T-helper 1 cell (primary cell): ENCODE results near the gene OLFML1.
"Not testable (repeated sequence)": the region's sequence is repeated elsewhere in the genome, so short reads cannot be mapped to it uniquely, and the experiment has no call there.

Experiments
- DNase-seq, 5 donors: peaks; one replicate each; pipeline ENCODE4 v3.0.0-alpha.2; 2012 to 2020

OLFML1 gene

DNA sequence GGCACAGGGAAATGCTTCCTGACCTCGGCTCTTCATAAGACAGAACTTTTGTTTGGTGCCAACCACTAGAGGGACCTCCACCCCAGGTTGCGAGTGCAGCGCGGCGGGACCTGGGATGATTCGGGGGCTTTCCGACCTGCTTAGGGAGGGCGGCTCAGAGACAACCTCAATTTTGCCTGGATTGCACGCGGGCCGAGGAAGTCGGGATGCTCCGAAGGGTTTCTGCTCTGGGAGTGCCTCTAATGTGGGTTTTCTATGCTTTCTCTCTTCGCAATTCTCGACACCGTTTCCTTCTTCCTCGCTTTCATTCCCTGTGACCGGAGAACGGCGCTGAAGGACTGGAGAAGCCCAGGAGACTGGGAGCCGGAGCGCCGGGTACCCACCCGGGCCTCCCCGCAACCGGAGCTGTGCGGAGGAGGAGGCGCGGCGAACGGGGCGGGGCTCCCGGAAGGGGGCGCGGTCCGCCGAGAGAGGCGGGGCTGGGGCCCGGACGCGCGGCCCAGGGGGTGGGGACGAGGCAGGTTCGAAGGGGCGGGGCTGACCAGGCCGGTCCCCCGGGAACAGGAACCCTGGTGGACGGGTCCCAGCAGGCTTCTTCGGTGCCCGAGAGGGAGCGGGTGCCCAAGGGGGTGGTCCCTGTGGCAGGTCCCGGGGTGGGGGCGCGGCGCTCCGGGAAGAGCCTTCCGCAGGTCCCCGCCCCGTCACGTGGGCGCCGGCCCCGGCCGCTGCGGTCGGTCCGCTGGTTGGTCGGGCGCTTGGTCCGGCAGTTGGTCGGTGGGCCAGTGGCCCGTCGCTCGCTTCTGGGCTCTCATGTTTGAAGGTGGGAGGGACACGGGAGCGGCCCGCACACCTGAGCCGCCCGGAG is 28.2 kb downstream of the OLFML1 start, which contains the start of gene PPFIBP2:
PPFIBP2 (plus strand) TSS at position 766 of the 865 bp plus-strand sequence. CDS start 35,477 bp downstream, outside the sequence.
- peak; percentile 67 to 78 (median 75) for DNase-seq

DNA sequence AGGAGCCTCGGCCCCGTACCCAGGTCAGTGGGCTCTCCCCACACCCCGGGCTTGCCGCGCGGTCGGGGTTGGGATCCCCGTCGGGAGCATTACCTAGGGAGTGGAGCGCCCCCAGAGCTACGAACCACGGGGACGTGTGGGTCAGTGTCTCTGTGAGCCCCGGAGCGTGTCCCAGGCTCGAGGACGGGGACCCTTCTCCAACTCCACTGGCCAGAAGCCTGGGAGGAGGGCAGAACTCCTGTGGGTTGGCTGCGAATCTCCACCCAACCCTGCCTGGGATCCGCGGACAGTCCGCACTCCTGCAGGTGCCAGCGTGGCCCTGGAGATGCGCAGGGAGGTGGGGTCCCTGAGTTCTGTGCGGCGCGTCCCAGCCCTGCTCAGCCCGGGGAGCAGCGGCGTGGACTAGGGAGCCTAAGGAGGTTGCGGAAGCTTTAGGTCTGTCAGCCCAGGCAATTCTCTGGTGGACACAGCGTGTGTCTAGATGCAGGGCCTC is 28.8 kb downstream of the OLFML1 start:
- peak in 1 of 5 donors; percentile 13 for DNase-seq

DNA sequence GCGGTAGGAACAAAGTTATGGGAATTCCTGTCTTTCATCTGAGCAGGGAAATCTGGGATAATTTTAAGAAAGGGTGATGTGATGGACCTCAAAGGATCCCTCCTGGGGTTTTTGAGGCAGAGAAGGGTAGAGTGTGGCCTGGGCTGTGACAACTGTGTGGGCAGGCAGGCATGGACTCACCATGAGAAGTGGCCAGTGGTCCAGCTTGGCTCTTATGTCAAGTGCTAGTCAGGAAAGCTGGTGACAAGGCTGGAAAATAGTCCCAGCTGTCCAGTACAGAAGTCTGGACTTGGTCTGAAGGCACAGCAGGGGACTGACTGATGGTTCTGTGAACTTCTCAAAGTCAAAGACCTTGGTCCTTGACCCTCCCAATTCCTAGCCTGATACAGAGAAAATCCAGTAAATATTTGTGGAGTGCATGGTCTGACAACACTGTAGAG is 30.2 kb downstream of the OLFML1 start:
- no peak for DNase-seq

DNA sequence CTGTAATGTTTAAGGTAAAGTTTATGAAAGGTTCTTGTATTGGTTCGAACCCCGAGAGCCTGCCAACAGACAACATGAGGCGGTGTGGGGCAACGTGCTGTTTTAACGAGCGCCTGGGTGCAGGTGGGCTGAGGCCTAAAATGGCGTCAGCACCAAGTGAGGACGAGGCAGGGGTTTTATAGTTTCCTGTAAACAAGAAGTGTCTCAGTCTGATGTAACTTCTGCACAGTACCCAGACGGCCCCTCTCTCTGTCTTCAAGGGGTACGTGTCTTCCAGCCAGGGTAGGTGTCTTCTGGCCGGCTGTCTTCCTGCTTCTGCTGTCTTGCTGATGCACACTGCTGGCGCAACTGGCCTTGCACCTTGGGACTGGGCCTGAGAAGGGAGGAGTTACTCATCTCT is 31.2 kb downstream of the OLFML1 start:
- DNase-seq: no peak

DNA sequence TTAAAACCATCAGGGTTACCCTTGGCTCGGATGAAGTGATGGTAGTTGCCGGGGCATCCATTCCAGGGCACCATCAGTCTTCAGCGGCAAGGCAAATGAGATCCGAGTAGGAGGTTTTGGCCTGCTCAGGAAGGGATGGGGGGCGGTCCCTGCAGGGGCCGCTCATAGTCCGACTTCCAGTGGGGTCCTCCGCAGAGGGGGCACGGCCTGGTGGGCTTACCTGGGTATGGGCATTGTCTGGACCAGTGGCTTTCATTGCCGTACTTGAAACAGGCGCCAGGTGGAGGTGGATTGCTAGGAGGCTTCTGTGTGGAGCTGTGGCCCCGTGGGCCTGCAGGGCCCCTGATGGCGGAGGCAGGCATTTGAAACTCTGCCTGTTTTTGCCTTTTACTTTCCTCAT is 32.4 kb downstream of the OLFML1 start:
- DNase-seq: not testable (repeated sequence)

DNA sequence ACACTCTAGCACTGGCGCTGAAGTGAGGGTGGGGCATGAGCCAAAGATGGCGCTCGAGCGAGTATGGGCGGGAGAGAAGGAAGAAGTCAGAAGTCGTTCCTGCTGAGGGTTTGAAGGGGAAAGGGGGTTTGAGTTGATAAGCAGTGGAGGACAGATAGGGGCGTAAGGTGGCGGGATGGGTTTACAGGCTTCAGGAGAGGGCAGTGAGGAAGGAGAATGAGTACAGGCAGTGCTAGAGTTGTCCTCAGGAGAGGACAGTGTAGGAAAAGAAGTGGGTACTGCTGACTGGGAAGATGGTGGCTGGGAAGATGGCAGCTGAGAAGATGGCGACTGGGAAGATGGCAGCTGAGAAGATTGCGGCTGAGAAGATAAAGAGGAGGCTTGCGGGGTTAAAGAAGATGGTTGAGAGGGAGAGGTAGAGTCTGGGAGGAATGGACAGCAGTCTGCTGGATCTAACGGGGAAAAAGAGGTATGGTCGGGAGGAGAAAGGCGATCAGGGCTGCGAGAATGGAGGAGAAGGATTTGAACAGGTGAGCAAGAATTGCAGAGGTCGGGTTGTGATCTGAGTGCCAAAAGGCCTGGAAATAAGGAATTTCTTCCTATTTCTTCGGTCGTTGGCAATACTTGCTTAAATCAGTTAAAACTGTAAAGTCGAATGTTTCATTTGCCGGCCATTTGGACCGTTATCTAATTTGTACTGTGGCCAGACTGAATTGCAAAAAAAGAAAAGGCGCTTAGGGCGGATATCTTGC is 33.7 kb downstream of the OLFML1 start:
- DNase-seq: no peak

DNA sequence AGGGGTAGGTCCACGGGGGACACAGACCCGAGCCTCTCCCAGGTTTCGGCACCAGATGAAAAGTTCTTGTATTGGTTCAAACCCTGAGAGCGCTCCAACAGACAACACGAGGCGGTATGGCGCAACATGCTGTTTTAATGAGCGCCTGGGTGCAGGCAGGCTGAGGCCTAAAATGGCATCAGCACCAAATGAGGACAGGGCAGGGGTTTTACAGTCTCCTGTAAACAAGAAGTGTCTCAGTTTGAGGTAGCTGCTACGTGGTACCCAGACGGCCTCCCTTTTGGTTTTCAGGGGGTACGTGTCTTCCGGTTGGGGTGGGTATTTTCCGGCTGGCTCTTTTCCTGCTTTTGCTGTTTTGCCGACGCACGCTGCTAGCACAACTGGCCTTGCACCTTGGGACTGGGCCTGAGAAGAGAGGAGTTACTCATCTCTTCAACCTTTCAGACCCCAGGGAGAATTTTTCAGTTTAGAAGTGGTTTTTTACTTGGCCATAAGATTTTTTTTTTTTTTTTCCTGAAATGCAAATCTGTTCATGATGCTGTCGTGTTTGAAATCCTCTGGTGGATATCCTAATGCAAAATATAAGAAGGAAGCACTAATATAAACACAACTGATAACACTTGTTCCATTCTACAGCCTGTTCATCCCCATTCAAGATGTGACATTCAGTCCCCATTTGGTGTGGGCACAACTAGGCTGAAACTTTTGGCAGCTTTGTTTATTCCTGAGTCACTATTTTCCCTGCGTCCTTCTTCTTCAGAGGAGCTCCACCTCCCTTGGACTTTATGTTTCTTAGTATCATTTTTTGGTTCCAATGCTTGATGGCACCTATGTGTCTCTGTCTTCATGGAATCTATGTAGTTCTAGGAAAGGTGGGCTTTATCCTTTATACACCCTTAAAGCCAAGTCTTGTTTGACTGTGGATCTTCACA is 35.0 kb downstream of the OLFML1 start:
- no peak for DNase-seq

DNA sequence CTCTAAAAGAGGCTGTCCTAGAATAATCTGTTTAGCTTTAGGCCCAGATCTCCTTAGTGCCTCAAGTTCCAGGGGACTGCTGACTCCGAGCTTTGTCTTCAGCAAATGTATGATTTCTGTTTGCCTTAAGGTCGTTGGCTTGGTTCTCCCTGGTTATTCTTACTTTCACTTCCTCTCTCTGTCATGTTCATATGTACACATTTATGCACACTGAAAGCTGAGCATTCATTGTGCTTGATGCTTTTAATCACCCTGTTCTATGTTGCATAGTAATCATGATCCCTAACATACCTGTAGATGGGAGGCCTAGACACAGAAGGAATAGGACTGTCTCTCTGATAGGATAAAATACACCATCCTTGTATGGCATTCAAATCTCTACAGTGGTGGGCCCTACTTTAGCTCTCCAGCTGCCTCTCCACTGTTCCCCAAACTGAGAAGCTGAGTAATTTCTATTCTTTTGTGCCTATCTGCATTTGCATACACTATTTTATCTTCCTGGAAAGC is 35.7 kb downstream of the OLFML1 start:
- peak in 1 of 5 donors; percentile 10 for DNase-seq

DNA sequence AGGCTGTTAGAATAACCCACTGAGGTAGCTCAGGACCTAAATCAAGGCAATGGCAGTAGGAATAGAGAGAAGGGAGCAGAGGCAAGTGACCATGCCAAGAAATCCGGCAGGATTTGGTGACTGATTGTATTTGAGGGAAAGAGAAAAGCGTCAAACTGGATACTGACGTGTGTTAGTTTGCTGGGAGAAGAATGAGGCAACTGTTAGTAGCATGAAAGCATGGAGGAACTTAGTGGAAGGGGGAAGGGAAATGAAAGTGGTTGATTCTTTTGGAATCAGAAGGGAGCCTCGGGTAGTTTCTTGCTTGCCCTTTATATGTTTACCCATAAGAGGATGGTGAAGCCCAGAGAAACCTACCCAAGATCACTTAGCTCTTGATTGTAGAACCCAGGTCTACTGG is 36.8 kb downstream of the OLFML1 start:
- no peak for DNase-seq

DNA sequence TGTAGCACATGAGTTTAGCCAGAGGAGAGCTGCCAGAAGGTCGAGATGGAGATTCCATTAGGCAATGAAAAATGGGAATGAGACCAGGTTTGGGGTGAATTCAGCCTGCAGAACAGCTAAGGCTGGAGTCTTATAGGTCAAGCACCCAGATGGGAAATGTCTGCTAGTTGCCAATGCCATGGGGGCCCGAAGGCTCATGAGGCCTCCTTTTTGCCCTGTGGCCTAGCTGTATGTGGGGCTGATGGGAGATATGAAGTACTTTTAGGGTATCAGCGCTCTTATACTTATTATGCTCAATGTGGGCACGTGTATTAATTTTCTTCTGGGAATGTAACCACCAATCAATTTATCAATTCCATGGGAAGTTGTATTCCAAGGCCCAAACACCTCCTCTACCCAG is 37.2 kb downstream of the OLFML1 start:
- DNase-seq: no peak

DNA sequence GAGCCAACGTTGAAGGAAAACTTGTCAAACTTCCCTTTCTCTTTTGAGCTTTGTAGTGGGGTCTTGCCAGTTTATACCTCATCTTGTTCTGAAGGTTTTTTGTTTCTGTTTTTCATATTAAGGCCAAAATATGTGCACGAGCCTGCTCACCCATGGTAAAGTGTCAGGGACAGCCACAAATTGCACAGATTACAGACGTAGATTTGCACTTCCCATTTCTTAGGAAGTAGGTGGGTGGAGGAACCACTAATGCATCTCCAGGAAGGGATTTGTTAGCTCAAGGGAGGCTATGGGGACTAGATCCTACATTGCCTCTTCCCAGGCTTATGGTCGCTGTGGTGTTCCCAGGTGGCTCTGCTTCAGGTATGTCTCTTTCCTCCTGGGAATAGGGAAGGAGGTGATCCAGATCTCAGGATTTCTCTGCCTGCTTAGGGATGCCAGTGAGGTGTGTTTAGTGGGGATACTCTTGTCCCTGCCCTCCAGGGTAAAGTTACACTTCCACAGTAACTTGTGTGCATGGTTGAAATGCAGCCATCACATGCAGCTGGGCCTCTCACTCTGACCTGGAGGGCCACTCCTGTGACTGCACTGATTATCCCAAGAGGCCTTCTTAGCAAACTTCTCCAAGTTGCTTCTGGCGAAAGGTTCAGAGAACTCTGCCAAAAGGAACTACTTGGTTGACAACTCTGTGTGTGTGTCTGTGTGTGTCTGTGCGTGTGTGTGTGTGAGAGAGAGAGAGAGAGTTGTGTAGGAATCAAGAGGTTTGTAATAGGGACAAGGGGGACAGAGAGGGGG is 38.3 kb downstream of the OLFML1 start:
- DNase-seq: no peak

DNA sequence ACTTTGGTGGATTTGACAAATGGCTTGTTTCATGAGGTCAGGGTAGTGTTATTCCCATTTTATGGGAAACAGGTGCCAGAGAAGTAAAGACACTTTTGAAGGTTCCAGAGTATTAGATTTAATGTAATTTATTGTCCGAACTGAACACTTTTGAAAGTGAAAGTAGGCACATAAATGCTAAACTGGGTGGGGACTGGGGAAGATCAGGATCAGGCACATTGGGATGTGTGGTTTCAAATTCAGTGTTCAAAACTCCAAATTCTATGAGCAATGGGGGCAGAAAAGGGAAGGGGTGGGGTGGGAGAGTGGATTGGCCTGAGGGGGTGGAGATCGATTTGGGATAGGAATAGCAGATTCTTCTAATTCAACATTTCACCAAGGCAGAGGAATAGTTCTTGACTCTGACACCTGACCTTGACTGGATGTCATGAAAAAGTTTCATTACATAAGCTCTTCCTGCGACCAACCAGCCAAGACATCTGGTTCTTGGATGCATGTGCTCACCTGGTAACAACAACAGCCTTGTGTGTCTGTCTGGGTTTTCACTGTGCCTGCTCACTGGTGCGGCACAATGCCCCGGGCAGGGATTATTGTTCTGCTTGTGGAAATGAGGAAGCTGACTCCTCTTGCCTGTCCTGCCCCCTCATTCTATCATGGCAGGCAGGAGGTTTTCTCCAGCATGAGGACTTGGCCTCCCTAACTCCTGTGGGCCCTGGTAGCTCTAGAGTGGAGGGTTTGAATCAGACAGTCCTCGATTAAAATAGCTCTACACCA is 39.3 kb downstream of the OLFML1 start:
- no peak for DNase-seq

DNA sequence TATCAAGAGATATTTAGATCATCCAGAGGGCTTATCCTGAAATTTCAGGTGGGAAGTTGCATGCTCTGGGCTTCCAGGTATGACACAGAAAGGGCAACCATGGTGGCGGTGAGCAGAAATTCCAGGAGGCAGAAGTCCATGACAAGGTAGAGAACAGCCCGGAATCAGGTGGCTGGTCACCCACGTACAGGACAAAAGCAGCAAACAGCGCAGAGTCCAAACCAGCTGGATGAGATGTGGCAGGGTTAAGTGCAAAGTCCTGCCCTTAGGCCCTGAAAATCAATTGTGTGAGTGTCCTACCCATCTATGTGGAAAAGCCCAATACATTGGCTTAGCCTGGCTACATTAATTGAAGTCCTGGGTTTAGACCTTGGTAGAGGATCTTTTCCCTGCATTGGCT is 40.1 kb downstream of the OLFML1 start:
- DNase-seq: no peak

DNA sequence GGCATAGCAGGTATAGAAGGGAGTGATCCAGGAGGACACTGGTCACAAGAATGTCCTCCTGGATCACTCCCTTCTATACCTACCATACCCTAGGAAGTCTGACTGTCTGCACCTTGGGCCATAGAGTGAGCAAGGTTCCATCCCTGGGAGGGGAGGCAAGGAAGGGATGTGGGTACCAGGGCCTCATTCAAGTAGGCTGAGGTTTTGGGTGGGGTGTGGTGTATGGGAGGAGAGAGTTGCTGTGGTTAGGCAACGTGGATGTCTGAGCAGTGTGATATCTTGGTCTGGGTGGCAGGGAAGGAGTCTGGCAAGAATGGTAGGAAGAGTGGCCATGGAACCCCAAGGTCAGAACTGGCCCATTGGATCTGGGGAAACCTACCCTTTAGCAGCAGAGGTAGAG is 41.7 kb downstream of the OLFML1 start:
- DNase-seq: peak in 2 of 5 donors; percentile 29 to 65

DNA sequence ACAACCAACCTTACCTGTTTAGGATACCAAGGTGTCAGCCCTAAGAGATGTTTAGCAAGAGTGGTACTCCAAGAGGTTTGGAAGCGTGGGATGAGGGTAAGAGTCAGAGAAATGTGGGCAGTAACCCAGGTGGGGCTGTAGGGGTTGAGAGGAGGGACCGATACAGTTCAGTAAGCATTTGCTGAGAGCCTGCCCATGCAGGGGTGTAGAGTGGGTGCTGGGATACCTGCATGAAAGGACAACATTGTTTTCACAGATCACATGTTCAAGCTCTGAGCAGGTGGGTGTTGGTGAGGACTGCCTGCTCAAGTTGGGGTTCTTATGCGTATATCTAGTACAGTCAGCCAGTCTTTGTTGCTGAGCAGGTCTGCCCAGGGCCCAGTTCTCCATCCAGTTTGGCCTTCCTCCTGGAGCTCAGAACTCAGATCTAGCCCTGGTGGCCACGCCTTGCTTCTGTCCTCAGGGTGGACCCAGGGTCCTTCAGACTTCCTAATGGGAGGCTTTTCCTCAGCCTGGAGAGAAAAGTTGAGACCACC is 43.3 kb downstream of the OLFML1 start:
- DNase-seq: no peak

DNA sequence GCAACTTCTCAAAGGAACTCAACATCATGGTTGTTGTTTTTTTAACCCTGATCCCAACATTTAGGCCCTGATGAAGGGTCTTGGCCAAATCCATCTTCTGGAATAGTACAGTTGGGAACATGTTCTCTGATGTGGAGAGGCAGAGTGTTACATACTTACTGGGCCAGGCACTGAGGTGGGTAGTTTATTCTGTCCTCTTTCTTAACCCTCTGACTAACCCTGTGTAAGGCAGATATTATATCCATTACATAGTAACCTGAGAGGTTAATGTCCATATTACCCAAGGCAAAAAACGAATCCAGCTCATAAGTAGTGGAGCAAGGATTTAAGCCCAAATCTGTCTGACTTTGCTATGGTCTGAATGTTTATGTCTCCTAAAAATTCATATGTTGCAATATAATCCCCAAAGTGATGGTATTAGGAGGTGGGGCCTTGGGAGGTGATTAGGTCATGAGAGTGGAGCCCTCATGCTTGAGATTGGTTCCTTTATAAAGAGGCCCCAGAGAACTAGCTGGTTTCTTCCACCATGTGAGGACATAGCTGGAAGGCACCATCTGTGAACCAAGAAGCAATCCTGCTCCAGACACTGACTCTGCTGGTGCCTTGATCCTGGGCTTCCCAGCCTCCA is 44.8 kb downstream of the OLFML1 start:
- no peak for DNase-seq

DNA sequence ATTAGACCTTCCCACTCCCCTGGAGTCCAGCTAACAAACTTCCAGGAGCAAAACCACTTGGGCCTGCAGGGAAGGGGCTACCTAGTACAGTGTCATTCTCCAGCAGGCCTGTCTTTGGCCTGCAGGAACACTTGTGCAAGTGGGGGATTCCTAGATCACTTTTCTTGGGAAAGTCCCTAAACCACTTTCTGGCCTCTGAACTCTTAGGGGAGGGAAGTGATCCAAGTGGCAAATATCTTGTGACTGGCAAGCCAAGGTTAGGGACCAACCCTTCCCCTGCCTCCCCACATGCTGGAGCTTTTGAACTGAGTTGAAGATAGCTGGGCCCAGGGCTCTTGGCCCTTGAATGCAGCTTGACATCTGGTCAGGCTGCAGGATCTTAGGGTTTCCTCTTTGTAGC is 45.7 kb downstream of the OLFML1 start:
- DNase-seq: no peak

DNA sequence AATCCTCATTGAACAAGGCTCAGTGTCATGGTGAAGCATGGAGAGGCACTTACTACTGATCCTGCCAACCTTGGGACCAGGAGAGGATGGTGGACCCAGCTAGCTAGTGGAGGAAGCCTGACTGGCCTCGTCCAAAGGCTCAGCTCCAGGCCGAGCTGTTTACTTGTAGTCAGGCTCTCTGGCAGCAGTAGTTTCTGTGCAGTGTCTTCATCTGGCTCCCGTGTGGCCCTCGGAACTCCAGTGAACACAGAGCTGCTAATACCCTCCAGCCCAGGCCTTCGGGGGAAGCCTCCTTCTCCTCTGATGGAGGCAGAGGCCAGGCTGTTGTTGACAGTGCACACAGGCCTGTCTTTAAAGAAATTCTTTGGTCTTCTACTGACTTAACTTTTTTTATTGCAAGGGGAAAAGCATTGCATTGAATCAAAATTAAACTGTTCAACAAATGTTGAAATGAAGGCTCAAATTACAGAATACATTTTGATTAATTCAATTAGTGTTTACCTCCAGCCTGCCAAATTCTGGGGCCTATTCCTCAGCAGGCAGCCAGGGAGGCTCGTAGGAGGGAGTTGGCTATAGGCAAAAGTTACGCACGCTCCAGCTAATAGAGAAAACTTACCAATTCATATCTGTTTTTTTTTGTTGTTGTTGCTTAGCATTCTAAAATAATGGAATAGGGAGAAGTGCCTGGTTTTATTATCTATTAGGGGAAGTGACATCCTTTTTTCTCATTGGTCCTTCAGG is 47.3 kb downstream of the OLFML1 start:
- DNase-seq: no peak
